Fibroblast of skin of back (primary cell): ENCODE measurements around the gene MID2.
"Not testable (repeated sequence)": the region's sequence is repeated elsewhere in the genome, so short reads cannot be mapped to it uniquely, and the experiment has no call there.

Experiments used
- DNase-seq: peaks from one replicate; pipeline ENCODE4 v3.0.0-alpha.2; 2013

MID2 gene

DNA sequence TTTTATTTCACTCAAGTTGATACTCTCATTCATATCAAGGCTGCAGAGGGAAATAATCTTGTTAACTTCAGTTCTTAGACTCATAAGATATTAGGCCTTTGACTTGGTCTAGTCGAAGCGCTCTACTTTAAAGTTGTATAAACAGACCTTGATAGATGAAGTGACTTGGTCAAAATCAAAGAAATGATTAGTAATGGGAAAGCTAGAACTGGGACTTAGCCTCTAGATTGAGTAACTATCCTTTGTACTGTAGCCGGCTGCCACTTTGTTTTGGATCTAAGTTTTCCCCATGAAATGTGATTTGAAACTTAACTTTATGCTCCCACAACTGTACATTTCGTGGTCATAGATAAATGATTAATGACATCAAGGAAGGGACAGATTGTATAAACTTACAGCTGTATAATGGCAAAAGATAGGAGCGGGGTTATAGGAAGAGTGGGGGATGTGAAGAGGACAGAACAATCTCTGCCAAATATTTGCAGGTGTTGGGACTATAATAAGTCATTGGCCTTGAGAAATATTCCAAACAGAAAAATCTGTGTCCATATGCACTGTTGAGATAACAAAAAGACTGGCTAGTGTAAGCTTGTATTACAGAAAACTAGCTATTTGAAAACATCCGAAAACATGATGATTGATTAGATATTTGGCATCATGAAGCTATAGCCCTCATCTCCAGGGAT is 17.2 kb downstream of the MID2 start:
- no peak for DNase-seq

GRCh38 chrX:107845625-107846024 is 20.0 kb downstream of the MID2 start:
- DNase-seq, result no peak

GRCh38 chrX:107848591-107848990 is 22.9 kb downstream of the MID2 start:
- no peak for DNase-seq

GRCh38 chrX:107849747-107850421 is 24.2 kb downstream of the MID2 start:
- DNase-seq, result peak; percentile 0

- no peak for DNase-seq
Observed at GRCh38 chrX:107850422-107850765, 24.7 kb downstream of the MID2 start.

DNA sequence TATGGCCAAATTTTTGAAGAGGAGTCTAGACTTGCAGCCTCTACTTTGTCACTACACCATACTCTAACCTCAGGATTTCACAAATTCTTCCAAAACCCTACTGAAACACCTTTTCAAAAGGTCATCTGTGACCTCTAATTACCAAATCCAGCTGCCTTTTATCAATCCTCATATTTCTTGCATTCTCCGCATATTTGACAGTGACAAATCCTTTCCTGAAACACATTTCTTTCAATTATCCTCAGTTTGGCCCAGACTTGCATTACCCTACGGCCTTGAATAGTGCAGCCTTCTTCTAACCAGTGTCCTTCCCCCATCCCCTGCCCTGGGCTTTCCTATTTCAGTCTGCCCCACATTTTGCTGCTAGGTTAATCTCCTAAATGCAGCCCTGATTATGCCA is 25.5 kb downstream of the MID2 start:
- peak; percentile 1 for DNase-seq

DNA sequence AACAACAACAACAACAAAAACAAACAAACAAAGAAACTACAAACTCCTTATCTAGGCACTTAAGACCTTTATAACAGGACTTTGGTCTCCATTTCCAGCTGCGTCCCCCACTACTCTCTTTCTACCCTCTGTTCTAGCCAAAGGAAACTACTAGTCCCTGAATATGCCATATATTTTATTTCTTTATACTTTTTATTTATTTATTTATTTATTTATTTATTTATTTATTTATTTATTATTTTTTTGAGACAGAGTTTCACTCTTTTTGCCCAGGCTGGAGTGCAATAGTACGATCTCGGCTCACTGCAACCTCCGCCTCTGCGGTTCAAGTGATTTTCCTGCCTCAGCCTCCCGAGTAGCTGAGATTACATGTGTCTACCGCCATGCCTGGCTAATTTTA is 26.0 kb downstream of the MID2 start:
- DNase-seq, result not testable (repeated sequence)

DNA sequence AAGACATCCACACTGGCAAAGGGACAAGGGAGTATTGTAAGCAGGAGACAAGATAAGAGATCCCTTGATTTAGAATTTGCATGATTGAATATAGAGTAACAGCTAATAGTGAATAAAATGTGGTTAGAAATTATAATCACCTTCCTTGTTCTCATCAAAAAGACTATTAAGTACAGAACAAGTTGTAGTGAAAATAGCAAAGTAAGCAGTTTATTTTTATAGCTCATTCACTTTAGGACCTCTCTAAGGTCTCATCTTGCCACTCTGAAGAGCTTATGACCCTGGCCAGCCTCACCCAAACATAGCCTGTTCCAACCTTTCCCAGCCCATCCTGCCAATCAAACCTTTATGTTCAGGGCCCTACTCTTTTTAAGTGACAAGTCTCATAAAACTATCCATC is 30.6 kb downstream of the MID2 start:
- no peak for DNase-seq

DNA sequence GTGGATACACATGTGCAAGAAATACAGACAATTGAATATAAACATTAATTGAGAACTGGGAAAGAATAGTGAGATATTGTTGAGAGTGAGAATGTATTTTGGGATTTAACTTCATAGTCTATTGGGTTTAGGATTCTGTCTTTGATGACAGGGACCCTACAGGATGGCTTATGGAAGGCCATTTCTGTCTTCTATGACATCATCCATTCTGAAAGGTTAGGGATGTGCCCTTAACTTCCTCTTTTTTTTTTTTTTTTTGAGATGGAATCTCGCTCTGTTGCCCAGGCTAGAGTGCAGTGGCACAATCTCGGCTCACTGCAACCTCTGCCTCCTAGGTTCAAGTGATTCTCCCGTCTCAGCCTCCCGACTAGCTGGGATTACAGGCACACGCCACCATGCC is 31.4 kb downstream of the MID2 start:
- not testable (repeated sequence) for DNase-seq

GRCh38 chrX:107857837-107858236 is 32.2 kb downstream of the MID2 start:
- DNase-seq, result no peak

DNA sequence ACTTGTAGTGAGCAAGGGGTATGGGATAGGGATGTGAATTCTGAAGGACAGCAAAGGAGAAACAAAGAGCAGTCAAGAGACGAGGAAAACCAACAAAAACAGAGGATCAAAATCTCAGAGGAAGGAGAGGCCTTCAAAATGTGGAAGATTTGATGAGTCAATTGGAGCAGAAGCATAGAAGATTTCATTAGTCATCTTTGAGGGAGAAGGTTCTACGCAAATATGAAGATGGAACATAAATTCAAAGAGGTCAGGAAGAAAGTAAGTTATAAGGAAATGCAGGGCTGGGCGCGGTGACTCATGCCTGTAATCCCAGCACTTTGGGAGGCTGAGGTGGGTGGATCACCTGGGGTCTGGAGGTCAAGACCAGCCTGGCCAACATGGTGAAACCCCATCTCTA is 35.4 kb downstream of the MID2 start:
- no peak for DNase-seq

GRCh38 chrX:107871136-107871535 is 45.5 kb downstream of the MID2 start:
- no peak for DNase-seq

GRCh38 chrX:107878106-107878505 is 52.4 kb downstream of the MID2 start:
- DNase-seq, result no peak

DNA sequence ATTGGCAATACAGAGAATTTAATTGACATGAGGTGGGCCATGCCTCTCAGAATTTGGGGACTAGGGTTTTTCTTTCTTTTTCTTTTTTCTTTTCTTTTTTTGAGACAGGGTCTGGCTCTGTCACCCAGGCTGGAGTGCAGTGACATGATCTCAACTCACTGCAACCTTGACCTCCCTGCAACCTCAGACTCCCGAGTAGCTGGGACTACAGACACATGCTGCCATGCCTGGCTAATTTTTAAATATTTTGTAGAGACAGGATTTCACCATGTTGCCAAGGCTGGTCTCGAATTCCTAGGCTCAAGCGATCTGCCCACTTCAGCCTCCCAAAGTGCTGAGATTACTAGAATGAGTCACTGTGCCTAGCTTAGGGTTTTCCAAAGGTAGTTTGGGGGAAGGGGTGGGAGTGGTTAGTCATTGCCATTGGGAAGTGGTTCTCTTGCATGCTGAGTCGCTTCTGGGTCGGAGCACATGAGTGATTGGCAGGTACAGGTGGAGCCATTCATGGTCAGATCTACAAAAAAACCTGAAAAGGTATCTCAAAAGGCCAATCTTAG is 54.5 kb downstream of the MID2 start:
- DNase-seq, result no peak

DNA sequence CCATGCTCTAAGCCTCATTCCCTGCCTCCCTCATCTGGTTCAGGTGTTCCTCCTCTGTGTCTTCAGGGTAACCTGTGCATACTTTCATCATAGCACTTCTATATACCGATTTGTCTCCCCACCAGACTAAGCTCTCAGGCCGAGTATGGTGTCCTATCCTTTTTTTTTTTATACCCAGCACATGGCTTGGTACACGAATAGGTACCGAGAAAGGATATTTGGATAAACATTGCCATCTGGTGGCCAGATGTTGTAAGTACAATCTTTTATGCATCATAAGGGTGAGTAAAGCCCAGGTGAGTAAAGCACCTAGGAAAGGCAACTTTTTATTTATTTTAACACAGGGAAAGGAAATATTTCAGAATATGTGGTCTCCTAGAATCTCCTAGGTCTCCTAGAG is 68.4 kb downstream of the MID2 start:
- DNase-seq, result peak; percentile 37

GRCh38 chrX:107902721-107903120 is 77.1 kb downstream of the MID2 start:
- DNase-seq, result no peak

DNA sequence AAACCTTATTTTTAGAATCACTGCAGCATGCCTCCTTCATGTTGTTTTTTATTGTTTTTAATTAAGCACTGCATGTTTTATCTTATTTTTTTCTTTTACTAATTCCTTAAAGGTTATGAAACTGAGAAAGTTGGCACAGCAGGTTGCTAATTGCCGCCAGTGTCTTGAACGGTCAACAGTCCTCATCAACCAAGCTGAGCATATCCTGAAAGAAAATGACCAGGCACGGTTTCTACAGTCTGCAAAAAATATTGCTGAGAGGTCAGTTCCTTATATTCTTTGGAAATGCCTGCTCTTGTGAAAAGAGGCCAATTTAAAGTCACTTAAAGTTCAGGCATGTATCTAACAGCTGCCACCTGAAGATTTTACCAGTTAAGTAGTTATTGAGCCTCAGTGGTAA is 79.7 kb downstream of the MID2 start:
- DNase-seq, result no peak

DNA sequence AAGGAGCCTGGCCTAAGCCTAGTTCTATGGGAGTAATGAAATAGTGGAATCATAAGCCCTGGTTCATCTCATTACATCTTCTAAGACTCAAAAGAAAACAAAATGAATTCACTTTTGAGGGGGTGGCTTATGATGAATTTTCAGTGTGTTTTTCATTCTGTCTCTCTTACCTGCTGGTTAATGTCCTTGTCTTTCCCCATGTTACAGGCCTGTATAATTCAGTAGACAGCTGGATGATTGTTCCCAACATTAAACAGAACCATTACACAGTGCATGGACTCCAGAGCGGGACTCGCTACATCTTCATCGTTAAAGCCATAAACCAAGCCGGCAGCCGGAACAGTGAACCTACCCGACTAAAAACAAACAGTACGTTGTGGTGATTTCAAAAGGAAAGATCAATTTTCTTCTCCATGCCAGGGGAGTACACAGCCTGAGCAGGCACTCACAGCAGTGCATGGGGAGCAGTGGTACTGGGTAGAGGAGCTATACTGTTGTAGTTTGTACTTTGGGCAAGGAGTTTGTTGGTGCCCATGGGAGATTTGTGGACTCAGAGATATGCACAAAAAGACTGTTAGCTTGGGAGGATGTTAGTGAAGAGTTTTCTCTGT is 98.6 kb downstream of the MID2 start:
- no peak for DNase-seq

GRCh38 chrX:107934262-107934661 is 108.6 kb downstream of the MID2 start:
- DNase-seq, result no peak

DNA sequence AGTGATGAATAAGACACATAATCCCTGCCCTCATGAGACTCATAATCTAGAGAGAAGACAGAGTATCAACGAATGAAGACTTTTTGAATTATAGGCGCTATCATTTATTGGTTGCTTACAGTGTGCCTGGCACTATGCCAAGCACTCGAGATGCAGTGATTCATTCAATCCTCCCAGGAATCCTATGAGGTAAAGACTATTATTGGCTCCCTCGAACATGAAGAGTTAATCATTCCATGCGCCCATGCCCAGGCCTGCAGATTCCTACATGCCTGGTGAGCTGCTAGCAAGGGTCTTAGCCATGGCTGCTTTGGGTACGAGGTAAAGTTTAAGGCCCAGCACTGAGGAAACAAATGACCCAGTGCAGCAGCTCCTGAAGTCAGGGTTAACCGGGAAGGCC is 109.5 kb downstream of the MID2 start:
- peak; percentile 35 for DNase-seq

DNA sequence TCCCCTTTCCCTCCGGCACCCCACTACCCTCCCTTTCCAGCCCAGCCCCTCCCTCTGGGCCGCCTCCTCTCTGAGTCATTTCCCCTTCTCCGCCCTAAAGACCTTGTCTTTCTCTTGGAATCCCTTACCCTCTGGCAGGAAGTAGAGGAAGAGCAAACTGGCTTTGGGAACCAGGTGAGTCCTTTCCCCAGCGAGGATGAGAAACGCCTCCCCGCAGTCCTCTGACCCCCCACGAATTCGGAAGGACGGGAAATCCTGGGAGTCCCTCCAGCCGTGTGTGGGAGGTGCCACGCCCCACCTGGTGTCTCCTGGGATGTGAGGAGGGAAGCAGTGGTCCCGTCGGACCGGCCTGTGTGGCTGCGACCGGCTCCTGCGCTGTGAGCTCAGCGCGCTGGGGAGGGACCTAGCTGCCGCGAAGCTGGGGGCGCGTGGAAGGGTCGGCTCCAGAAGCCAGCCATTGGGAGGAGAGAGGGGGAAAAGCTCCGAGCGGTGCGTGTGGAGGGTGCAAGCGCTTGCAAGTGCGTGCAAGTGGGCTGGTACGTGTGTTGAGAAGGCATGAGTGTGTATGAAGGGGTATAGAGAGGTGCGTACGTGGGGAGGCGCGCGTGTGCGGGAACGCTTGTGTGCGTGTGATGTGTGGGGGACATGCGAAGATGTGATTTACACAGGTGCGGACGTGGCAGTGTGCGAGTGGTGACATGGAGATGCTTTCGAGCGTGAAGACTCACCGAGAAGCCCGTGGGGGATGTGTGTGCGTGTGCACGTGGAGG is 110.2 kb downstream of the MID2 start:
- DNase-seq, result peak; percentile 7

DNA sequence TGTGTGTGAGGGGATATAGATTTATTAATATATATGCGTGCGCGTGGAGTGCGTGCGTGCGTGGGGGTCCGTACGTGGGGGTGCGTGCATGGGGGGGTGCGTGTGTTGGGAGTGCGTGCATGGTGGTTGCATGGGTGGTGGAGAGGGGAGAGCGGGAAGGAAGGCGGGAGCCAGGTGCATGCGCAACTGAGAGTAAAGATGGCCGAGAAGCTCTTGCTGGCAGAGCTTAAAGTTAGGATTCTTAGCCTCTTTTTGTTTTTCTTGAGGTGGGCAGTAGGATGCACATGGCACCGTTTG is 110.7 kb downstream of the MID2 start:
- DNase-seq, result no peak

DNA sequence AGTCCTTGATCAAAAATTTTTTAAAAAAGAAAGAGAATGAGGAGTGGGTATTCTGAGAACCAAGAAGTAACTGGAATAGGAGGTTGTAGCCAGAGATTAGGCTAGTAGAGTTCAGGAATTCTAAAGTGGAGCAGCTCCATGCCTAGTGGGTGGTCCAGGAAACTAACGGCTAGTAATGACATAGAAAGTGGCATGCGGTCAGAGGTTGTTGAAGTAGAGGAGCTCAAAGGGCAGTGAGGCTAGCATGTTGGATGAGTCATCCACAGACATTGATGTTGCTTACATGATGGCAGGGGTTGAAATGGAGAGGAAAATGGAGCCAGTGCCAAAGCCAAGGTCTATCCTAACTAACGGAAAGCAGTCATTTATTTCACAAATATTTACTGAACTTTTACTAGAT is 114.4 kb downstream of the MID2 start:
- DNase-seq, result no peak
